Measurements from ENCODE around the gene WWTR1.

GRCh38 chr3:149554826-149555225, 103.0 kb downstream of the WWTR1 start:
- TF ChIP-seq CTCF (conservative IDR thresholded peaks at IDR 0.05; ENCODE audit: low read depth in 2 of 2) (no peak), EZH2phosphoT487 (IDR thresholded peaks at IDR 0.05; ENCODE audit: unreplicated experiment) (no peak), EZH2 (IDR thresholded peaks at IDR 0.05; ENCODE audit: low read depth, unreplicated experiment) (no peak), POLR2AphosphoS5 (IDR thresholded peaks at IDR 0.05; ENCODE audit: low read depth) (no peak), CREB1 (CRISPR knock-in tag; IDR thresholded peaks at IDR 0.05; ENCODE audit: low read depth) (no peak), STAT1 (IDR thresholded peaks at IDR 0.05; ENCODE audit: unreplicated experiment) (no peak), REST (IDR thresholded peaks at IDR 0.05; ENCODE audit: unreplicated experiment) (no peak), JUNB (IDR thresholded peaks at IDR 0.05; ENCODE audit: unreplicated experiment) (no peak), ETS1 (IDR thresholded peaks at IDR 0.05) (no peak), ZNF462 (CRISPR knock-in tag; IDR thresholded peaks at IDR 0.05) (no peak)

Data from GM23338 (cell line).